Chondrocyte (in vitro differentiated cells): Measurements from ENCODE around the gene A2M. TPM values are rescaled to one million over a fixed set of nuclear protein-coding genes. Genes with fewer than 3 reads are reported as not detected.
"Not testable (repeated sequence)": the region's sequence is repeated elsewhere in the genome, so short reads cannot be mapped to it uniquely, and the experiment has no call there.

ENCODE experiments used
- DNase-seq: peaks from one replicate; pipeline ENCODE4 v3.0.0; 2021; ENCODE audit warnings: mixed read lengths, low spot score
- H3K27ac Mint-ChIP-seq: one replicate; pipeline ENCODE4 v1.8.0; 2021; ENCODE audit warnings: mild to moderate bottlenecking, moderate library complexity, mixed read lengths; ENCODE audit not compliant: unreplicated experiment
- H3K27me3 Mint-ChIP-seq: 2 replicates; pipeline ENCODE4 v1.8.0; 2021; ENCODE audit warnings: low read depth, mixed read lengths
- H3K36me3 Mint-ChIP-seq: 2 replicates; pipeline ENCODE4 v1.8.0; 2021; ENCODE audit warnings: low read depth, mixed read lengths
- H3K4me1 Mint-ChIP-seq: 2 replicates; pipeline ENCODE4 v1.8.0; 2021; ENCODE audit warnings: low read depth, mild to moderate bottlenecking, mixed read lengths
- H3K4me3 Mint-ChIP-seq: one replicate; pipeline ENCODE4 v1.8.0; 2021; ENCODE audit warnings: mild to moderate bottlenecking, moderate library complexity, mixed read lengths; ENCODE audit not compliant: unreplicated experiment
- H3K9me3 Mint-ChIP-seq: 2 replicates; pipeline ENCODE4 v1.8.0; 2021; ENCODE audit warnings: low read depth, mixed read lengths
- CTCF ChIP-seq: fragments of 200-600 bp; sonication (generic); IDR thresholded peaks from 2 replicates; pipeline ENCODE4 v1.5.0; 2021; ENCODE audit warnings: antibody characterized with exemption, mild to moderate bottlenecking, moderate library complexity
- total RNA-seq: library from RNA; stranded (reverse); gene quantifications from 3 replicates; pipeline ENCODE4 v1.2.1, GENCODE V29; 2021

A2M gene
- total RNA-seq, 1 donor from 2014 or later: 40.8 TPM

DNA sequence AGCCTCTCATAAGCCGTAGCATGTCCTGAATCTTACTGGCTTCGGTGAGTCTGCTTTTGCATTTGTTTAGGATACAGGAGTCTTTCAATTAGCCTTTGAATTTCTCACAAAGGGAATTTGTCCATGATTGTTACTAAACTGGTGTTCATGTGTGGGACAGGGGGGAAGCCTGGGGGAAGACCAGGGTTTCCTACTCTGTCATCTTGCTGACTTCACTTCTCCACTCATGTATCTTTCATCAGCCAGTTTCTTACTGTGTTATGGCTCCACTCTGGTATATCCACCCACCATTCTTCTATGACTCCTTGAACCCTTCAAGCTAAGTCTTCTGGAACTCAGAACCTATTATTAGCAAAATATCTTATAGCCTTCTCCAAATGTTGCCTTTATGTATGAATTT, 31.7 kb upstream of the A2M start:
- H3K4me3 Mint-ChIP-seq: no peak overlapping the region
- TF ChIP-seq CTCF: no peak
- H3K9me3 Mint-ChIP-seq: peaks cover 22% of the 10 kb centered on the region
- no peaks in the 10 kb centered on the region for H3K36me3 Mint-ChIP-seq
- no peaks in the 10 kb centered on the region for H3K4me1 Mint-ChIP-seq
- peaks cover 5% of the 10 kb centered on the region for H3K27me3 Mint-ChIP-seq
- H3K27ac Mint-ChIP-seq: no peak overlapping the region
- no peak for DNase-seq

GRCh38 chr12:9144730-9145106, 29.0 kb upstream of the A2M start:
- H3K36me3 Mint-ChIP-seq: no peaks in the 10 kb centered on the region
- no peaks in the 10 kb centered on the region for H3K4me1 Mint-ChIP-seq
- no peak overlapping the region for H3K4me3 Mint-ChIP-seq
- DNase-seq: no peak
- TF ChIP-seq CTCF: no peak
- H3K9me3 Mint-ChIP-seq: peaks cover 25% of the 10 kb centered on the region
- H3K27me3 Mint-ChIP-seq: peaks cover 5% of the 10 kb centered on the region
- H3K27ac Mint-ChIP-seq: no peak overlapping the region

- Mint-ChIP-seq H3K27ac (no peak overlapping the region), H3K9me3 (peaks cover 30% of the 10 kb centered on the region), H3K27me3 (peaks cover 5% of the 10 kb centered on the region), H3K36me3 (no peaks in the 10 kb centered on the region), H3K4me3 (no peak overlapping the region), H3K4me1 (no peaks in the 10 kb centered on the region)
- DNase-seq: no peak
- no peak for TF ChIP-seq CTCF
These were observed 28.4 kb upstream of the A2M start for GRCh38 chr12:9143929-9144729.

GRCh38 chr12:9143137-9143536, 27.4 kb upstream of the A2M start:
- no peak for TF ChIP-seq CTCF
- H3K27ac Mint-ChIP-seq: no peak overlapping the region
- no peak for DNase-seq
- peaks cover 30% of the 10 kb centered on the region for H3K9me3 Mint-ChIP-seq
- H3K4me3 Mint-ChIP-seq: no peak overlapping the region
- no peaks in the 10 kb centered on the region for H3K36me3 Mint-ChIP-seq
- no peaks in the 10 kb centered on the region for H3K4me1 Mint-ChIP-seq
- peaks cover 5% of the 10 kb centered on the region for H3K27me3 Mint-ChIP-seq

DNA sequence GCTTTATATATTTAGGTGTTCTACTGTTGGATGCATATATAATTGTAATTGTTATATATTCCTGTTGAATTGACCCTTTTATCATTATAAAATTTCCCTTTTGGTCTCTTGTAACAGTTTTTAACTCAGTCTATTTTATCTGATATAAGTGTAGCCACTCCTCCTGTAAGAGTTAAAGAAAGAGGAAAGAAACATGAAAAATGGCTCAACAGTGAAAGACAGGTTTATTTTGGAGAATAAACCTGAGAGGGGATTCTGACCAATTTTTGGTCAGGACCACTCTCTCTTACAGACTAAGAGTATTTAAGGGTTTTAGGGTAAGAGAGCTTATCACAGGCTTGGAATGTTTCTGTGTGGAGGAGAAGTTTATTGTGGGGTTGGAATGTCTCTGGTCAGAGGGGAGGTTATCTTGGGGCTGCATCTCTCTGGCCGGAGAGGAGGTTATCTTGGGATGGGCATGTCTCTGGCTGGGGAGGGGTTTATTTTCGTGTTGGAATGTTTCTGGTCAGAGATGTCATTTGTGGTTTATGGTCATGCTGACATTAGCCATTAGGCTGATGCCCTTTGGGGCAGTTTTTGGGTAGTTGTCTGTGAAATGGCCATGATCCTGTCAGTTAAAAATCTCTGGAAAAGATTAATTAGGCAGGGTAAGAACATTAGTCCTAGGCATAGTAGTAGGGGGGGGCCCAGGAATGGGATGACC, 24.0 kb upstream of the A2M start:
- H3K27me3 Mint-ChIP-seq, H3K36me3 Mint-ChIP-seq, DNase-seq, H3K4me1 Mint-ChIP-seq, H3K4me3 Mint-ChIP-seq, H3K27ac Mint-ChIP-seq: not testable (repeated sequence)
- peaks cover 21% of the 10 kb centered on the region for H3K9me3 Mint-ChIP-seq
